ENCODE measurements around the gene MARK1.
A peak's percentile ranks its signal among the peaks of the same experiment; 100 is the strongest.

Gene MARK1

GRCh38 chr1:220487297-220487820 lies 40.6 kb upstream of the MARK1 start:
- Histone ChIP-seq H3K36me3 (ENCODE audit: control insufficient read depth in 2 of 2, insufficient read depth in 1 of 2, low read length in 2 of 2) (no peaks in the 10 kb centered on the region), H3K9me3 (ENCODE audit: control insufficient read depth, insufficient read depth, low read depth, low read length) (no peaks in the 10 kb centered on the region), H3K27ac (ENCODE audit: extremely low read depth, low read depth, low read length) (no peak overlapping the region), H3K4me3 (ENCODE audit: low read depth, low read length) (no peak overlapping the region), H3K4me1 (ENCODE audit: control insufficient read depth, insufficient read depth, low read length) (no peaks in the 10 kb centered on the region)
- ChIA-PET CTCF (interaction anchor here (0.7 kb wide), 1 partner anchor 289 kb away, joined by 4 read pairs; no protein-coding TSS in a partner anchor), POLR2A (no interaction called here)
- TF ChIP-seq YY2 (tag by site-specific recombination; IDR thresholded peaks at IDR 0.05), result no peak
- peak; percentile 69 for TF ChIP-seq ZNF10 (tag by site-specific recombination; IDR thresholded peaks at IDR 0.05)
- no peak for TF ChIP-seq ZNF776 (tag by site-specific recombination; IDR thresholded peaks at IDR 0.05; ENCODE audit: borderline replicate concordance)
- no peak for TF ChIP-seq ZNF292 (tag by site-specific recombination; IDR thresholded peaks at IDR 0.05; ENCODE audit: borderline replicate concordance, low read depth)
- TF ChIP-seq ZNF335 (tag by site-specific recombination; conservative IDR thresholded peaks at IDR 0.05), result no peak; the same call in 1 of the 2 replicates
- TF ChIP-seq ZNF544 (tag by site-specific recombination; IDR thresholded peaks at IDR 0.05), result no peak
- TF ChIP-seq REPIN1 (tag by site-specific recombination; IDR thresholded peaks at IDR 0.05; ENCODE audit: low read depth), result no peak
- 0 out of 2 replicates have a peak, but pooled peaks have one; percentile 35 for TF ChIP-seq SP7 (tag by site-specific recombination; IDR thresholded peaks at IDR 0.05)
- TF ChIP-seq ZNF529 (tag by site-specific recombination; IDR thresholded peaks at IDR 0.05; ENCODE audit: insufficient replicate concordance), result no peak
- peak; percentile 87 for TF ChIP-seq ZNF629 (tag by site-specific recombination; IDR thresholded peaks at IDR 0.05)
- TF ChIP-seq PRDM1 (tag by site-specific recombination; IDR thresholded peaks at IDR 0.05), result peak; percentile 71
- TF ChIP-seq ZNF501 (tag by site-specific recombination; IDR thresholded peaks at IDR 0.05), result no peak
- no peak for TF ChIP-seq ZNF133 (tag by site-specific recombination; IDR thresholded peaks at IDR 0.05)
- no peak for TF ChIP-seq WT1 (tag by site-specific recombination; IDR thresholded peaks at IDR 0.05)
- peak; percentile 86 for TF ChIP-seq ZBTB21 (tag by site-specific recombination; IDR thresholded peaks at IDR 0.05)
- 0 out of 2 replicates have a peak, but pooled peaks have one; percentile 31 for TF ChIP-seq PRDM10 (tag by site-specific recombination; IDR thresholded peaks at IDR 0.05)
- 0 out of 2 replicates have a peak, but pooled peaks have one; percentile 23 for TF ChIP-seq ZNF341 (tag by site-specific recombination; IDR thresholded peaks at IDR 0.05; ENCODE audit: low read depth)
- no peak for TF ChIP-seq SP2 (tag by site-specific recombination; IDR thresholded peaks at IDR 0.05)
- no peak for TF ChIP-seq ZNF670 (tag by site-specific recombination; IDR thresholded peaks at IDR 0.05; ENCODE audit: low read depth)
- no peak for TF ChIP-seq ZNF140 (tag by site-specific recombination; IDR thresholded peaks at IDR 0.05)
- TF ChIP-seq ZSCAN16 (tag by site-specific recombination; IDR thresholded peaks at IDR 0.05), result no peak
- TF ChIP-seq ZBTB6 (tag by site-specific recombination; IDR thresholded peaks at IDR 0.05), result no peak
- TF ChIP-seq SCRT1 (tag by site-specific recombination; IDR thresholded peaks at IDR 0.05; ENCODE audit: borderline replicate concordance), result no peak
- TF ChIP-seq ZSCAN4 (tag by site-specific recombination; IDR thresholded peaks at IDR 0.05), result no peak
- TF ChIP-seq ZNF600 (tag by site-specific recombination; IDR thresholded peaks at IDR 0.05), result peak; percentile 41; the same call in 1 of the 2 replicates
- TF ChIP-seq ATF2 (tag by site-specific recombination; IDR thresholded peaks at IDR 0.05; ENCODE audit: low read depth), result peak; percentile 97
- TF ChIP-seq OSR2 (tag by site-specific recombination; IDR thresholded peaks at IDR 0.05), result peak; percentile 17; the same call in 1 of the 2 replicates

Measured in HEK293 (cell line).